H1 (cell line): ENCODE measurements around the gene FOXD3. TPM values are rescaled to one million over a fixed set of nuclear protein-coding genes. Genes with fewer than 3 reads are reported as not detected.

Experiments used
- CTCF ChIA-PET: fragments of 300-600 bp; sonication (Branson Sonifier 250); formaldehyde crosslinking; loops from one replicate; lab custom pipeline; 2021; ENCODE audit not compliant: partially characterized antibody; lab: Charles Lee
- POLR2A ChIA-PET: fragments of 300-600 bp; sonication (Branson Sonifier 250); formaldehyde crosslinking; loops from one replicate; lab custom pipeline; 2021; ENCODE audit warnings: inconsistent platforms; ENCODE audit not compliant: partially characterized antibody; lab: Charles Lee
- DNase-seq, 2 experiments: peaks; one replicate each; pipeline versions ENCODE4 v3.0.0 to v3.0.0-alpha.2; 2010 to 2022; ENCODE audit warnings: low spot score in 2 of 2, low read depth in 1 of 2, mixed read lengths in 1 of 2
- FAIRE-seq: peaks from 2 replicates; lab custom pipeline; 2011; peaks lifted over from hg19 to GRCh38; lab: Jason Lieb, UNC
- H2AFZ ChIP-seq: 2 replicates; pipeline ENCODE4 v1.8.1; 2012; ENCODE audit warnings: low read length, inconsistent platforms
- H2AK5ac ChIP-seq: 2 replicates; pipeline ENCODE4 v1.6.1; 2013; ENCODE audit warnings: low read depth, low read length
- H2BK120ac ChIP-seq: replicated peaks from 2 replicates; pipeline ENCODE3; 2013; ENCODE audit warnings: low read depth, low read length, inconsistent platforms
- H2BK12ac ChIP-seq: 2 replicates; pipeline ENCODE4 v1.6.1; 2013; ENCODE audit warnings: low read depth, low read length
- H2BK15ac ChIP-seq: 2 replicates; pipeline ENCODE4 v1.6.1; 2013; ENCODE audit warnings: low read length
- H2BK20ac ChIP-seq: 2 replicates; pipeline ENCODE4 v1.6.1; 2013; ENCODE audit warnings: low read length
- H2BK5ac ChIP-seq: 2 replicates; pipeline ENCODE4 v1.6.1; 2013; ENCODE audit warnings: low read depth, low read length
- H3K14ac ChIP-seq: 2 replicates; pipeline ENCODE4 v1.6.1; 2013; ENCODE audit warnings: inconsistent platforms; ENCODE audit not compliant: insufficient read length
- H3K18ac ChIP-seq: 2 replicates; pipeline ENCODE4 v1.6.1; 2013; ENCODE audit warnings: low read length; ENCODE audit errors: extremely low read depth
- H3K23ac ChIP-seq: 2 replicates; pipeline ENCODE4 v1.6.1; 2013; ENCODE audit warnings: inconsistent platforms; ENCODE audit not compliant: insufficient read length
- H3K23me2 ChIP-seq: 2 replicates; pipeline ENCODE4 v1.6.1; 2013; ENCODE audit warnings: low read depth, low read length
- H3K27ac ChIP-seq: 2 replicates; pipeline ENCODE4 v1.6.1; 2011; ENCODE audit warnings: low read depth, low read length, inconsistent platforms
- H3K27me3 ChIP-seq, 4 experiments: replicated peaks in 1 of 4; 1 replicate in 1 of 4; 2 replicates in 3 of 4; pipeline versions ENCODE4 v1.6.1 to v1.8.1; 2011 to 2013; ENCODE audit warnings: low read length in 3 of 4, mild to moderate bottlenecking in 3 of 4, inconsistent platforms in 2 of 4, mixed read lengths in 2 of 4, moderate library complexity in 1 of 4; ENCODE audit not compliant: control insufficient read depth in 3 of 4, insufficient read depth in 3 of 4; ENCODE audit errors: extremely low read depth in 1 of 4
- H3K36me3 ChIP-seq, 4 experiments: 2 replicates each; pipeline versions ENCODE4 v1.6.1 to v1.8.1; 2011 to 2013; ENCODE audit warnings: mild to moderate bottlenecking in 4 of 4, low read length in 3 of 4, moderate library complexity in 2 of 4, control low read depth in 1 of 4, inconsistent platforms in 1 of 4; ENCODE audit not compliant: insufficient read depth in 4 of 4, control insufficient read depth in 2 of 4
- H3K4ac ChIP-seq: replicated peaks from 2 replicates; pipeline ENCODE3; 2013; ENCODE audit warnings: low read length, low read depth, mixed read lengths, inconsistent platforms; ENCODE audit not compliant: insufficient read length
- H3K4me1 ChIP-seq, 4 experiments: replicated peaks in 1 of 4; 1 replicate in 1 of 4; 2 replicates in 3 of 4; pipeline versions ENCODE4 v1.6.1 to v1.8.1; 2011 to 2013; ENCODE audit warnings: low read length in 3 of 4, inconsistent platforms in 2 of 4, mixed read lengths in 1 of 4; ENCODE audit not compliant: insufficient read depth in 4 of 4, control insufficient read depth in 3 of 4
- H3K4me2 ChIP-seq, 2 experiments: 2 replicates each; pipeline versions ENCODE4 v1.6.1 to v1.8.1; 2011 to 2013; ENCODE audit warnings: low read depth in 2 of 2, low read length in 2 of 2, control low read depth in 1 of 2, inconsistent platforms in 1 of 2, mild to moderate bottlenecking in 1 of 2; ENCODE audit not compliant: insufficient read depth in 1 of 2
- H3K4me3 ChIP-seq, 4 experiments: fragments of 200-600, 300-600 bp in 1 of 4; sonication (generic), shearing (Covaris generic), sonication (Bioruptor Twin) in 1 of 4; 2 replicates each; pipeline versions ENCODE4 v1.5.1 to v1.8.1; 2011 to 2016; ENCODE audit warnings: low read length in 4 of 4, low read depth in 3 of 4, control low read depth in 2 of 4, inconsistent platforms in 2 of 4, mild to moderate bottlenecking in 2 of 4, mixed read lengths in 1 of 4, moderate library complexity in 1 of 4; ENCODE audit not compliant: insufficient read depth in 2 of 4; ENCODE audit errors: extremely low read depth in 1 of 4
- H3K56ac ChIP-seq: replicated peaks from 2 replicates; pipeline ENCODE3; 2013; ENCODE audit warnings: low read depth, mild to moderate bottlenecking, mixed read lengths, low read length, inconsistent platforms; ENCODE audit not compliant: insufficient read length
- H3K79me1 ChIP-seq: 2 replicates; pipeline ENCODE4 v1.6.1; 2013; ENCODE audit warnings: low read depth, low read length, control low read depth
- H3K79me2 ChIP-seq, 2 experiments: 2 replicates each; pipeline versions ENCODE4 v1.6.1 to v1.8.1; 2012 to 2013; ENCODE audit warnings: low read length in 2 of 2, mild to moderate bottlenecking in 2 of 2, inconsistent platforms in 1 of 2; ENCODE audit not compliant: insufficient read depth in 2 of 2, control insufficient read depth in 1 of 2
- H3K9ac ChIP-seq, 4 experiments: replicated peaks in 1 of 4; 1 replicate in 1 of 4; 2 replicates in 3 of 4; pipeline versions ENCODE4 v1.6.1 to v1.8.1; 2011 to 2013; ENCODE audit warnings: low read depth in 3 of 4, low read length in 3 of 4, control low read depth in 2 of 4, mild to moderate bottlenecking in 2 of 4, moderate library complexity in 2 of 4, inconsistent platforms in 1 of 4; ENCODE audit errors: extremely low read depth in 1 of 4
- H3K9me3 ChIP-seq, 2 experiments: 2 replicates each; pipeline versions ENCODE4 v1.6.1 to v1.8.1; 2012 to 2013; ENCODE audit warnings: mild to moderate bottlenecking in 2 of 2, moderate library complexity in 2 of 2, control low read depth in 1 of 2, inconsistent platforms in 1 of 2, low read depth in 1 of 2, low read length in 1 of 2, mixed read lengths in 1 of 2; ENCODE audit not compliant: insufficient read depth in 2 of 2
- H4K20me1 ChIP-seq, 2 experiments: replicated peaks in 1 of 2; 2 replicates each; pipeline versions ENCODE3 to v1.8.1; 2011 to 2013; ENCODE audit warnings: inconsistent platforms in 2 of 2, low read length in 2 of 2, mild to moderate bottlenecking in 1 of 2; ENCODE audit not compliant: insufficient read depth in 2 of 2, control insufficient read depth in 1 of 2
- H4K5ac ChIP-seq: 2 replicates; pipeline ENCODE4 v1.6.1; 2013; ENCODE audit warnings: low read length, low read depth, mixed read lengths, inconsistent platforms; ENCODE audit not compliant: insufficient read length
- H4K8ac ChIP-seq: 2 replicates; pipeline ENCODE4 v1.8.0; 2013; ENCODE audit warnings: mild to moderate bottlenecking, moderate library complexity, low read length, inconsistent platforms; ENCODE audit not compliant: insufficient read depth; ENCODE audit errors: extremely low read depth
- H4K91ac ChIP-seq: replicated peaks from 2 replicates; pipeline ENCODE3; 2013; ENCODE audit warnings: low read length, mixed read lengths, inconsistent platforms; ENCODE audit not compliant: insufficient read length
- ASH2L ChIP-seq: fragments of 200-600, 300-600 bp; sonication (generic); IDR thresholded peaks from one replicate; pipeline ENCODE4 v1.7.1; 2017; ENCODE audit warnings: low read length
- BRCA1 ChIP-seq: IDR thresholded peaks from 2 replicates; pipeline ENCODE4 v1.6.1; 2012; ENCODE audit warnings: low read depth, low read length, improper control_type of control experiment
- CEBPB ChIP-seq: IDR thresholded peaks from 2 replicates; pipeline ENCODE4 v1.6.1; 2012; ENCODE audit warnings: low read depth, low read length
- CHD1 ChIP-seq: IDR thresholded peaks from 2 replicates; pipeline ENCODE4 v1.6.1; 2012; ENCODE audit warnings: low read depth, low read length, improper control_type of control experiment
- JUN ChIP-seq: IDR thresholded peaks from 2 replicates; pipeline ENCODE4 v1.6.1; 2011; ENCODE audit warnings: low read depth, mild to moderate bottlenecking, improper control_type of control experiment, low read length
- MAFK ChIP-seq: IDR thresholded peaks from 2 replicates; pipeline ENCODE4 v1.6.1; 2012; ENCODE audit warnings: low read depth, mild to moderate bottlenecking, improper control_type of control experiment, low read length
- SIRT6 ChIP-seq: IDR thresholded peaks from one replicate; pipeline ENCODE4 v1.7.1; 2012; ENCODE audit warnings: low read length, inconsistent platforms
- SP1 ChIP-seq: IDR thresholded peaks from 2 replicates; pipeline ENCODE4 v1.6.1; 2011; ENCODE audit warnings: low read depth, low read length
- TAF1 ChIP-seq: IDR thresholded peaks from 2 replicates; pipeline ENCODE4 v1.6.1; 2011; ENCODE audit warnings: mild to moderate bottlenecking, low read depth, low read length
- YY1 ChIP-seq: IDR thresholded peaks from 2 replicates; pipeline ENCODE4 v1.6.1; 2011; ENCODE audit warnings: low read depth, mild to moderate bottlenecking, low read length
- polyA plus RNA-seq, 7 experiments: library from polyadenylated mRNA; depleted of rRNA in 3 of 7; stranded (reverse) in 5 of 7; unstranded in 2 of 7; fragments of >200 nt in 5 of 7; fragments of 200-250 nt in 2 of 7; gene quantifications; 1 replicate in 5 of 7; 2 replicates in 1 of 7; 4 replicates in 1 of 7; pipeline versions ENCODE4 v1.2.1 to v1.2.3, GENCODE V29; 2011 to 2013; ENCODE audit warnings: missing spikeins in 2 of 7, mixed read lengths in 2 of 7
- total RNA-seq: library from RNA; stranded (reverse); fragmentation: NEBNext Ultra II Directional; extraction: Animal tissue kit (Norgen Biotek cat#: 25700); gene quantifications from 2 replicates; pipeline ENCODE4 v1.2.1, GENCODE V29; 2021

FOXD3 gene
- total and polyA plus RNA-seq, 2 of the 8 experiments (the other 6 are each of a cell fraction or from before 2014, with no cell fraction given): 8.7 to 33.7 TPM

GRCh38 chr1:63305043-63305442, 17.3 kb upstream of the FOXD3 start:
- no peak overlapping the region for H3K56ac ChIP-seq
- no peak overlapping the region for H4K91ac ChIP-seq
- H3K4me1 ChIP-seq: peaks cover 0 to 12% (median 3%) of the 10 kb centered on the region in 4 experiments; a peak in 5 of 7 replicates
- H4K8ac ChIP-seq: no peak overlapping the region
- H2BK120ac ChIP-seq: no peak overlapping the region
- H3K4me3 ChIP-seq: peak overlapping the region in 1 of 4 experiments; percentile 34; a peak in 1 of 8 replicates
- no peak for TF ChIP-seq CEBPB
- TF ChIP-seq ASH2L: no peak
- TF ChIP-seq MAFK: no peak
- no peak for TF ChIP-seq BRCA1
- TF ChIP-seq YY1: no peak
- no peak for TF ChIP-seq JUN
- TF ChIP-seq CHD1: no peak
- TF ChIP-seq SP1: no peak
- TF ChIP-seq SIRT6: no peak
- no peak for TF ChIP-seq TAF1
- H3K36me3 ChIP-seq: no peaks in the 10 kb centered on the region
- peaks cover 0 to 4% of the 10 kb centered on the region in 2 experiments; a peak in 1 of 4 replicates for H3K9me3 ChIP-seq
- H2BK15ac ChIP-seq: no peak overlapping the region
- H3K23ac ChIP-seq: no peak overlapping the region
- ChIA-PET POLR2A (interaction anchor here (1.5 to 1.8 kb wide), 2 partner anchors 12 to 14 kb away, joined by 4 to 6 read pairs; no protein-coding TSS in a partner anchor), CTCF (interaction anchor here (1.3 to 1.6 kb wide), 2 partner anchors 12 to 15 kb away, joined by 5 to 14 read pairs; no protein-coding TSS in a partner anchor)
- H2BK20ac ChIP-seq: no peak overlapping the region
- H4K20me1 ChIP-seq: no peaks in the 10 kb centered on the region
- H3K23me2 ChIP-seq: no peaks in the 10 kb centered on the region
- no peak overlapping the region for H3K9ac ChIP-seq
- H3K14ac ChIP-seq: no peak overlapping the region
- H2BK5ac ChIP-seq: no peak overlapping the region
- no peak overlapping the region for H3K4ac ChIP-seq
- H2AFZ ChIP-seq: no peak overlapping the region
- no peak overlapping the region for H3K27ac ChIP-seq
- peak overlapping the region; percentile 9 to 15; a peak in 2 of 4 replicates for H3K4me2 ChIP-seq
- H3K27me3 ChIP-seq: no peaks in the 10 kb centered on the region; a peak in 1 of 7 replicates
- H3K79me2 ChIP-seq: no peaks in the 10 kb centered on the region
- no peak for DNase-seq
- no peak for FAIRE-seq
- H3K18ac ChIP-seq: no peak overlapping the region
- H3K79me1 ChIP-seq: no peaks in the 10 kb centered on the region
- H4K5ac ChIP-seq: peak overlapping the region; percentile 80
- no peak overlapping the region for H2AK5ac ChIP-seq
- H2BK12ac ChIP-seq: no peak overlapping the region
